ENCODE results near the gene CEMIP.

DNA sequence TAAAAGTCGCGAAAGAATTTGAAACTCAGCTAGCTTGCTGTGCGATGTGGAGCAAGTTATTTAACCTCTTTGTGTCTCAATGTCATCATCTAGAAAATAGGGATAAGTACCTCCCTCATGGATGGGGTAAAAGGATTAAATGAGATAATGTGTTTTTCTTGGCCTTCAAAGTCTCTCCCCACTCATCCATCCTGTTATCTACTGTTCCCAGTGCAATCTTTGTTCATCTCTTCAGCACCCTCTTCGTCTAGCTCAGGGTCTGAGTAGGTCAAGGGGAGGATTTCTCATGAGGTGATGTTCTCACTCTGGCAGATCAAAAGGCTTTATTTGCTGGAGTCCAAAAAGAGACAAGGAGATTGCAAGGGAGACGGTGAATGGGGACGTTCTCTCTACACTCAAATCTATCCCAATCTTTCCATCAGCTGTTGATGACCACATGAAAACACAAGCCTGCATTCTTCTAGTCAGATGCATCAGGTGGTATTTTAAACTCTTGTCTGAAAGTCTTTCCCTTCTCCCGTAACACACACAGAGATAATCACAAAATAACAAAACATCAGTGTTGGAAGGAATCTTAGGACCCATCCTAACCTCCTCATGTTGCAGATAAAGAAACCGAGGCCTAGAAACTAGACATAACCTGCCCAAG lies 209.1 kb downstream of the CEMIP start:
- no peak for TF ChIP-seq POLR2A (IDR thresholded peaks at IDR 0.05)
- no peak for TF ChIP-seq CTCF (IDR thresholded peaks at IDR 0.05)
